GM19043 (cell line): ENCODE results near the gene CLEC5A.
A peak's percentile ranks its signal among the peaks of the same experiment; 100 is the strongest.
"Not testable (repeated sequence)": the region's sequence is repeated elsewhere in the genome, so short reads cannot be mapped to it uniquely, and the experiment has no call there.

Experiments used
- ATAC-seq: cut with Tn5 transposase; IDR thresholded peaks from one replicate; pipeline ENCODE4 v1.9.1; 2021; ENCODE audit warnings: low read depth; ENCODE audit not compliant: unreplicated experiment

Gene CLEC5A

DNA sequence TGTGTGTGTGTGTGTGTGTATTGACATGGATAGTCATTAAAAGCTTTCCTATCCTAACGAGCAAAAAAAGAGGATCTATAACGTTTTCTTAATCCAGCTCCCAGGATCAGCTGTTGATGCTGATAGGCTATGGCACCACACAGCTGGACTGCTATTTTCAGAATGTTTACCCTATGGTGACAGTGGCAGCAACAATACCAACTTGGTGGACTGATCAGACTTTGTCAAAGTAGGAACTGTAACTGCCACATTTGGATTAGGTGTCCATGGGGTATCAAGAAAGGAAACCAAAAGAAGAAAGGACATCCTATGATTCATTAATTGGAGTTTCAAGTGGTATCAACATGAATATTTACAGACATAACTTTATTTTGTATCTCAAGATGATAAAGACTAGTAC is 2.7 kb upstream of the CLEC5A start:
- no peak for ATAC-seq

DNA sequence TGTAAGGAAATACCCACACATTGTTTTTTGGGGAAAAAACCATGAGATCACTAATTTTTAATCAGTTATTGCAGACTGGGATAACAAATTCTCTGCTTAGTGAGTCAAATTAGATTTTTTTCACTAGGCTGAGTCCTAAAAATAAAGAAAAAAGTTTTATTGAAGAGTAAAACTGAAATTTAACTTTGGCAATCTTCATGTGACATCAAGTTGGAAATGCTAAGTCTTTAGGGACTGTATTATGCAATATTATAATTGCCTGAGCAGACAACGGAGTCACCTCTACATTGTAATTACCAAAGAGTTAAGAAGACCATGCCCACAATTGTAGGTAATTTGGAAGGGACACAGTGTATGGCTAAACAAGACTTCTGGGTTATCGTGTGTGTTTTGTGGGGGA is 2.2 kb upstream of the CLEC5A start:
- no peak for ATAC-seq

DNA sequence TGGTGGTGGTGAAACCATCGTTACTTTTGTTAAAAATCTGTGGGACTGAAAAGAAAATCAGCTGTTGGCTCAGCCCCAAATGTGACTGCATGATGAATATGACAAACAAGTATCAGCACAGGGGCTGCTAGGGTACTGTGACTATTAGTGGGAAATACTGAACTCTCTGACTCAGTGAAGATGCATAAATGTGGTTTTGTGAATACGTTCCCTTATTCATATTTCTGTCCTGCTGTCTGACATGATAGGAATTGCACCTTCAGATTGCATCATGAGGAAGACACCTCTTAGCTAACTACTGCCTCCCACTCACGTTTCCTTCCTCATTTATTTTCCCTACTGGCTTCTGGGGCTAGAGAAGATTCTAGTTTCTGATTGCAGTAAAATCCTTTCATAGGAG is 1.4 kb downstream of the CLEC5A start:
- ATAC-seq, result no peak

DNA sequence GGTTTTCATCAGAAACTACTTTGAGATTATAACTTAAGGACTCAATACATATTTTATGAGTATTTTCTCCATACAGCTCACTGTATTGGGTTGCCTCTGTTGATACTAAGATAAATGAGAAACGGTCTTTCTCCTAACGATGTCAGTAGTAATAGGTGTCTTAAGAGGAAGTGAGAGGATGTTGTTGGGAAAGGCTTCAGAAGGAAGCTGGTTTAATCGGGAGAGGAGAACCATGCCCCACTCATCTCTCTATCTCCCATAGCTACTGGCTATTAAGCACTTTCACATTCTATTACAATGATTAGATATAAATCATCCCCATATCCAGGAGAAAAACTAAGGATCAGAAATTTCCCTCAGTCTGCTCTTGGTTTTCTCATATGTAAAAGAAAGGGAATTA is 2.0 kb downstream of the CLEC5A start:
- no peak for ATAC-seq

DNA sequence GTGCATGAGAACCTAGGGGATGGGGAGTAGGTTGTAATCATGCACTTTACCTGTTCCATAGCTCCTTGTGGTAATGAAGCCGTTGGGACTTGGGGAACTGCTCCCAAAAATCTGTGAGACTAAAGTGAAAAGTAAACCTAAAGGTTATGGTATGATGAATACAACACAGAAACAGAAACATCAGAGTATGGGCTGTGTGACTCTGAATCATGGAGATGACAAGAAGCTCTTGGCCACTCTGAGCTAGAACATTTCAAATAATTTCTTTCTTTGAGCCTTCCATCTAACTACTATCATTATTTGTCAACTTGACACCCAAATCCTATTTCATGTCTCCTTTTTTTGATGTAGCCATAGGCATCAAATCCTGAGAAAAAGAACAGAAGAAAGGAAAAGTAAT is 2.9 kb downstream of the CLEC5A start:
- no peak for ATAC-seq

DNA sequence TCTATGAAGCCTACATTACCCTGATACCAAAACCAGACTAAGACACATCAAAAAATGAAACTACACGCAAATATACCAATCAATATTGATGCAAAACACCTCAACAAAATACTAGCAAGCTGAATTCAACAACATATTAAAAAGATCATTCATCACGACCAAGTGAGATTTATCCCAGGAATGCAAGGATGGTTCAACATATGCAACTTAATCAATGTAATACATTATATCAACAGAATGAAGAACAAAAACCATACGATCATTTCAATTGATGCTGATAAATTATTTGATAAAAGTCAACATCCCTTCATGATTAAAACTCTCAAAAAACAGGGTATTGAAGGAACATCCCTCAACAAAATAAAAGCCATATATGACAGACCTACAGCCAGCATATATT is 5.7 kb downstream of the CLEC5A start:
- ATAC-seq, result no peak

DNA sequence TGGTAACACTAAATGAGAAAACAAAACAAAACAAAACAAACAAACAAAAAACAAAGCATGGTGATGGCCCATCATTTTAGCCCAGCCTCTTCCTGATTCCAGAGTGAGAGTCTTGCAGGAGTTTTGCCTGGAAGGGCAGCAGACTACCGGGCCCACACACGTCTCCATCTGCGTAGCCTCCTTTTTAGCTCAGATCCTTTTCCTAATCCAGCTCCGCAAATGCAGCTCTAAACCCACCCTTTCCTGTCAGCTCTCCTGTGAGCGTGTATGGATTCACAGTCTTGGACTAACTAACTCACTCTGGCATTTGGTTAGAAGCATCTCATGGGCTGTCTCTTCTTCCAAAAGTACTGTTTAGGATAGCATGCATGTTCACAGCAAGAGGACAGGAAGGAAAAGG is 16.6 kb downstream of the CLEC5A start:
- no peak for ATAC-seq

DNA sequence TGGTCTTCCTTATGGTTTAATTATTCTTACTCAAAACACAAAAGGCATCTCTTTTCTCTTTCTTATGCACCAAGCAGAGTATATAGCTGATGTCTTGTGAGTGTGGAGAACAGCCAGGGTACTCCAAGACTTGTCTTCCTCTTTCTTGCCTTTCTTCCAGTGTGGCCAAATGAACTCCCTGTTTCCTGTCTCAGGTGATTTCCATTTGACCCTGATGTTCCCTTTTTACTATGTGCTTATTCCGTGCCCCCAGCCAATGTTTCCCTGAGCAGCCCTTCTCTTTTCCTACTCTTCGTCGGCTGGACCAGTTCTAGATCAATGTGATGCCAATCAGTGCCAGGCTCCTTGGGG is 18.0 kb downstream of the CLEC5A start:
- no peak for ATAC-seq

DNA sequence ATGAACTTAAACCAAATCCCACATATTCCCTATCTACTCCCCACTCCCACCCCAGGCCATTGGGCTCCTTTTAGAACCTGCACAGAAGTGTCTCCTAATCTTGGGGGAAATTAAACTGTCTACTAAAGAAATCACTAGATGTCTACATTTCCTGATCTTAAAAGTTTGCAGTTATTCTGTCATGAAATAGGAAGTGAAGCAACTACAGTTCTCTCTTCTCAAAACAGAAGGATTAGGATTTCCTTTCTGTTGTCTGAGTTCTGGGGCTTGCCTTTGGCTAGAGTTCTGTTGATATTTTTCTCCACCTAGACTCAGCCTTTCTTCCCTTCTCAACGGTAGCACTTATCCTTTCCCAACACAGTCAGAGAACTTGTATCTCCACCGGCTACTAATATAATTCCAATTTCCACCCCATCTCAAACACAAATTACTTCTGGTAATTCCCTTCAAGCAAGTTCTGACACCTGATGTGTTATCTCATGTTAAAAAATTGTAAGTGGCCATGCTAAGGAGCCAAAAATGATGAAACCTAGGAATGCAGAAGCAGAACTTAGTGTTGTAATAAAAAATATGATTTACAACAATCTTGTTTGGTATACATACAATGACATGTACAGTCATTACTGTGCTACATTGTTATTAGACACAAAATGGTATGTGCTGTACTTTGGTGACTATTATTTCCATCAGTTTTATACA is 18.5 kb downstream of the CLEC5A start:
- no peak for ATAC-seq

DNA sequence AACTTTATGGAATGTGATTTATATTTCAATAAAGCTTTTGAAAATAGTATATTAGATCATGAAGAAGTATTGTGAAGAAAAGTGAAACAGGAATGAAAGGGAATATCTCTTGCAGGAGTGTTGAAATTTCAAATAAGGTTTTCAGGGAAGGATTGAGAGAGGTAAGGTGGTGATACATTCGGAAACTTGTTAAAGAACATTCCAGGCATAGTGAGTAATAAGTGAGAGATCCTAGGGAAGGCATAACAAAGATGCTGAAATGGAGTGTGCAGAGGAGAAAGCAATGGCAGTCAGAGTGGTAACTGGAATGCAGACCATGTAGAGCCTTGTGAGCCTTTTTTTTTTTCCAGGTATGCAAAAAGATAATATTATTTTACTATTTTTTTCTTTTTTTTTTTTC is 26.5 kb downstream of the CLEC5A start:
- ATAC-seq, result no peak

DNA sequence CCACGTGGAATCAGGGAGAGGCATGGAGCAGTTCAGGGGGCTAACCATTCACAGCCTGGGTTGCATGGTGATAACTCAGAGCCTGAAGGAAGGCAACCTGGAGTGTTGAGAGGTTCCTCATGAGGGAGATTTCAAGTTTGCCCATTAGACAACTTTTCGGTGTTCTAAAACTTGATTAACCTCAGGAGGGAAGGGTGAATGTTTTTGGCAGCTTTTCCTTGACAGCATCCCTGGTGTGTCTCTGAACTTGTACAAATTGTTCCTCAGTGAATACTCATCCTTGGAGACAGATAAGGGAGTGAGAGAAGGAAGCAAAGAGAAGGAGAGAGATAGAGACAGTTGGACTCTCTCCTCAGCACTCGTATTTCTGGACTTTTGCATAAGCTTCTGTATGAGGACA is 30.7 kb downstream of the CLEC5A start, which contains the start of gene OR9A4:
TSS of gene OR9A4 (plus strand) at position 301 of the 400 bp plus-strand sequence. CDS start 2,477 bp downstream, outside the sequence.
- no peak for ATAC-seq

DNA sequence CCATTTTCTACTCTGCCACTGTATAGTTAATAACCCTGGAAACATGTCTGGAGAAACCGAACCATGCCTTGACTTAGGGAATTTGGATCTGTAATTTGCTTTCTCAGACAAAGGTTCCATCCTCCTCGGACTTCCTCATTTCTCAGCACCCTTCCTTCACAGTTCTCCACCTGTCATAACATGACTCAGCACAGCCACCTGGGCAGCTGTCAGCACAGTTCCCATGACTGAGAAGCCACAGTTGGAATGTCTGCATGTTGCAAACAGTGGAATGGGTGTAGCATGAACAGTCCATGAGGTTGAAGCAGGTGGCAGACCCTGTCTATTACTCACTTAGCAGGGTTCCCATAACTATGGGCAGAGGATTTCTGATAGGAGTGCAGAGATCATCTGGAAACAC is 31.2 kb downstream of the CLEC5A start:
- ATAC-seq, result no peak

DNA sequence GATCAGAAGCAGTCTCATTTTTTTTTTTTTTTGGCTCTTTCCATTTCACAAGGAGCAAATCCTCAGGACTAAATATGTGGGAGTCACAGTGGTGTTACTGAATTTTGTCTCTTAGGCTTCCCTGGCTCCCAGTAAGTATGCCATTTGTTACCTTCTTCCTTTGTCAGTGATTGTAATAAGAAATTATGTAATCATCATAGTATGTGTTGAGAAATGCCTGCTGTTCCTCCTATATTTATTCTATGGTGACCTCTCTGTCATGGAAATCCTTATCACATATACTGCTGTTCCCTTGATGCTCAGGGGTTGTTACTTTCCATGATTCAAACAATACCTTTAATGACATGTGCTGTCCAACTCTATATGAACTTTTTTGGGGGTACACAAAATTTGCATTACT is 35.4 kb downstream of the CLEC5A start:
- no peak for ATAC-seq

DNA sequence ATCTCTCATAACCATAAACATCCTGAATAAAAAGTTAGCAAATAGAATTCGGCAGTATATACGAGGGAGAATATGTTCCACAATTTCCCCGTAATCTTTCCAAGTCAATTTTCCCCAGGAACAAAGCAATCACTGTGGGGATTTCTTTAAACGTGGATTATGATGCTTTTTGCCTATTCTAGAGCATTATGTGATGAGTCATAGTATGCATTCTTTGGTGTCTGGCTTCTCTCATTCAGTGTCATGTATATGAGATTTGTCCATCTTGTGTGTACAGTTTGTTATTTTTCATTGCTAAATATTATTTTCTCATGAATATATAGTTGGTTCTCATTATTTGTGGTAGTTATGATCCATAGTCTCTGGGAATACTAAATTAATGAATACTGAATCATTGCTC is 40.5 kb downstream of the CLEC5A start:
- no peak for ATAC-seq

DNA sequence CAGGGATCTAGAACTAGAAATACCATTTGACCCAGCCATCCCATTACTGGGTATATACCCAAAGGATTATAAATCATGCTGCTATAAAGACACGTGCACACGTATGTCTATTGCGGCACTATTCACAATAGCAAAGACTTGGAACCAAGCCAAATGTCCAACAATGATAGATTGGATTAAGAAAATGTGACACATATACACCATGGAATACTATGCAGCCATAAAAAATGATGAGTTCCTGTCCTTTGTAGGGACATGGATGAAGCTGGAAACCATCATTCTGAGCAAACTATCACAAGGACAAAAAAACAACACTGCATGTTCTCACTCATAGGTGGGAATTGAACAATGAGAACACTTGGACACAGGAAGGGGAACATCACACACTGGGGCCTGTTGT is 47.4 kb downstream of the CLEC5A start:
- ATAC-seq, result not testable (repeated sequence)

DNA sequence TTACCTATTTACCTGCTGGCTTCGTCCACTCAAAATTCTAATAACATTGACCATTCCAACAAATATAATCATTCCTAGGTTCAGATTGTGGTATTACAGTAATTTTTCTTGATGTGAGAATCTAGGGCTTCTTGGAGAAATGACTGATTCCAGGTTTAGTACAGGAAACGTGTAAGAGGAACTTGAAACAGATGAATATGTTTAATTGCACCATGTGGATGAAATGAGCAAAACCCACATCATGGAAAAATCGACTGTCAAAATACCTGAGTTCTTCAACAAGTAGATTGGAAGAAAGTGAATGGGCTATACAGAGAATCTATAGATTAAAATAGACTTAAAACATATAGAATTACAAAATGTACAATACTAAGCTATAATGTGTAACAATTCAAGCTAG is 55.4 kb downstream of the CLEC5A start:
- ATAC-seq, result no peak

DNA sequence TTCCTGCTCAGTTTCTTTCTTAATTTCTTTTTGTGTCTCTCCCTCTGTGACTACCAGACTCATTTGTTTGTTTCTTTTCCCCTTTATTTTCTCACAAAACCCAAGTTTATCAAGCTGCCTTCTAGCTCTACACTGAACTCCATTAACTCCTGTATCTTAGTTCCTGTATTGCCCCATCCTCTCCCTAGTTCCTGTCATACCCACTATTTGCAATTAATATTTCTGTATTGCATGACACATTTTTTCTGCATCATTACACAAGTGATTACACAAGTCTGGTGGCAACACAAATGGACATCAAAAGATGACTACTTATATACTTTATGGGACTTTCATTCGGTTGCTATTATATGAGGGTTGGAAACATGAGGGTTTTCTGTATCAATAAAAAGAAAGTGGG is 57.5 kb downstream of the CLEC5A start:
- ATAC-seq, result no peak

DNA sequence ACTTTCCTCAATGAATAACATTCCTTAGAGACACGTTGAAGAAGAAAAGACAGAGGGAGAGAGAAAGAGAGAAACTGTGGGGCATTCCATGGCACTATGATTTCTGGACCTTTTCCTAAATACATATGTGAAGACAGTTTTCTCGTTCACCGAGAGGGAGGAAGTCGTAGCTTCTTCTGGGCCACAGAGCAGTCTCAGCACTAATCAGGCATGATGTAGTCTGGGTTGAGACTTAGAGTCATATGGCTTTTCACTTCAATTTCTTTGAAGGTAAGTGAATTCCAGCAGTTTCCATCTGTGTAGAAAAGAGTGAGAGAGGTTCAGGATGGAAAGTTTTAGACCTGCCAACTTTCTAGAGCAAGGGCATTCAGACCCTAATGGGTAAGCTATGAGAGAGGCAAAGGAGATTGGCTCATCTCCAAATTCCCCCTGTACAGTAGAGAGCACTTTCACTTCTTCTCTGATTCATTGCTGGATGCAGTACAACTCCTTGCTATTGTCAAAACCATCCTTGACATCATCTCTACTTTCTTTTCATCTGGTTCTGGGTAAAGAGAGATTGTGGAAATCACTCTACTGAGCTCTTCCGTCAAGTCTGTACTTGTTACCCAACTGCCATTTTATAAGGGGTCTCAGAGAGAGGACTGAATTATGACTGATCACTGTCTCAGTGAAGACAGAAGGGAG is 62.1 kb downstream of the CLEC5A start:
- ATAC-seq, result peak; percentile 64

DNA sequence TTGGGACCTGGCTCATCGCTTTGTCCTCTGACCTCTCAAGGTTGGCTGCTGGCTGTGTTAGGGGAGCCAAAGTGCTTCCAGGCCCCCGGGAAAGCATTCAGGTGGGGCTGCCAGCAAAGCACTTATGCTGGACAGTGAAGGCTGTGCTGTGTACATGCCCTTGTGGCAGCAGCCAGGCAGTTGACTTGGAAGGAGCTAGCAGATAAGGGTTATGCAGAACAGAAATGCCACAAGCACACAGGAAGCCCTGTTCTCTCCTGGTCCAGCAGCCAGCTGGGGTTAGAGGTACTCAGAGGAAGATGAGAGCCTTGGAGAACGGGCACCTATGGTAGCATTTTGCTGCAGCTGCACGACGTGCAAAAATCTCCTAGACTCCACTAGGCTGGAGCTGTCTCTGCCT is 65.8 kb downstream of the CLEC5A start:
- ATAC-seq, result no peak

DNA sequence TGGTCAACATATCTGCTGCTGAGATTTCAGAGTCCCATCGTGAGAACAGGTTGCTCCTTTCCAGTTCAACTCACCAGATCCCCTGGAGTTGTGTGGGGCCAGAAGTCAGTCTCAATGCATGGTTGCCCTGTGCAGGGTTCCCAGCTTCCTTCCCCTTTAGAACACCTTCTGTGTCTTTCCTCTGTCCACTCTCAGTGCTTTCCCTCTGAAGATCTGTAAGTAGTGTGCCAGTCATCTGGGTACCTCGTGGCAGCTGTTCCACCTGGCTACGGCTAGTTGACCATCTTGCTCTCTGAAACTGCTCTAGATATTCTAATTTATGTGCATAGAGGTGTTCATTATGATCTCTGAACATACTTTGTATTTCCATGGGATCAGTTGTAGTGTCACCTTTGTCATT is 69.4 kb downstream of the CLEC5A start:
- no peak for ATAC-seq
